Measurements from ENCODE around the gene RCBTB2.

The RCBTB2 gene

DNA sequence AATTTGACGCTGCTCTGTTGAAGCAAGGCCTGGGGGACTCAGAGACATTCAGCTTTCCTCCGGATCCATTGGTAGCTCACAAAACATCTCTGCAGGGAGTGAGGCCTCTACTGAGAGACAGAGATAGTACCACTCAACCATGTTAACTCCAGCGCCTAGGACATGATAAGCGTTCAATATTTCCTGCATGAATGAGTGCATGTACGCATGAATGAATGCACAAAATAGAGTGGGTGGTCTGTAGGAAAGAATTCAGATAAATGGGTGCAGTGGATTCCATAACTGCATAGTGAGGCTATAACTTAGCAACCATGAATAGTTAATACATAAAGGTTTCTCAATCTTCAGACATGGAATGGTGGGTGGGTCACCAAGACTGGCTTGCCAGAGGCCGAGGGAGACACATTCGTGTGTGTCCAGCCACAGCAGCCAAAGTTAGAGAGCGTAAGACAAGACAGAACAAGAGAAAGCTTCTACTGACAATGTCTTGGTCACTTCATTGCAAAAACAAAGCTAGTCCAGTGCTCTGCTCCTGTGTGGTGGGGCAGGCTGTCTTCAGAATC, 36.3 kb upstream of the RCBTB2 start:
- no peak overlapping the region for H3K4me3 ChIP-seq (ENCODE audit: low read depth, low read length)
- TF ChIP-seq, protein P1, sequence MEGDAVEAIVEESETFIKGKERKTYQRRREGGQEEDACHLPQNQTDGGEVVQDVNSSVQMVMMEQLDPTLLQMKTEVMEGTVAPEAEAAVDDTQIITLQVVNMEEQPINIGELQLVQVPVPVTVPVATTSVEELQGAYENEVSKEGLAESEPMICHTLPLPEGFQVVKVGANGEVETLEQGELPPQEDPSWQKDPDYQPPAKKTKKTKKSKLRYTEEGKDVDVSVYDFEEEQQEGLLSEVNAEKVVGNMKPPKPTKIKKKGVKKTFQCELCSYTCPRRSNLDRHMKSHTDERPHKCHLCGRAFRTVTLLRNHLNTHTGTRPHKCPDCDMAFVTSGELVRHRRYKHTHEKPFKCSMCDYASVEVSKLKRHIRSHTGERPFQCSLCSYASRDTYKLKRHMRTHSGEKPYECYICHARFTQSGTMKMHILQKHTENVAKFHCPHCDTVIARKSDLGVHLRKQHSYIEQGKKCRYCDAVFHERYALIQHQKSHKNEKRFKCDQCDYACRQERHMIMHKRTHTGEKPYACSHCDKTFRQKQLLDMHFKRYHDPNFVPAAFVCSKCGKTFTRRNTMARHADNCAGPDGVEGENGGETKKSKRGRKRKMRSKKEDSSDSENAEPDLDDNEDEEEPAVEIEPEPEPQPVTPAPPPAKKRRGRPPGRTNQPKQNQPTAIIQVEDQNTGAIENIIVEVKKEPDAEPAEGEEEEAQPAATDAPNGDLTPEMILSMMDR (IDR thresholded peaks at IDR 0.05; ENCODE audit: low read depth, low read length) = no peak

DNA sequence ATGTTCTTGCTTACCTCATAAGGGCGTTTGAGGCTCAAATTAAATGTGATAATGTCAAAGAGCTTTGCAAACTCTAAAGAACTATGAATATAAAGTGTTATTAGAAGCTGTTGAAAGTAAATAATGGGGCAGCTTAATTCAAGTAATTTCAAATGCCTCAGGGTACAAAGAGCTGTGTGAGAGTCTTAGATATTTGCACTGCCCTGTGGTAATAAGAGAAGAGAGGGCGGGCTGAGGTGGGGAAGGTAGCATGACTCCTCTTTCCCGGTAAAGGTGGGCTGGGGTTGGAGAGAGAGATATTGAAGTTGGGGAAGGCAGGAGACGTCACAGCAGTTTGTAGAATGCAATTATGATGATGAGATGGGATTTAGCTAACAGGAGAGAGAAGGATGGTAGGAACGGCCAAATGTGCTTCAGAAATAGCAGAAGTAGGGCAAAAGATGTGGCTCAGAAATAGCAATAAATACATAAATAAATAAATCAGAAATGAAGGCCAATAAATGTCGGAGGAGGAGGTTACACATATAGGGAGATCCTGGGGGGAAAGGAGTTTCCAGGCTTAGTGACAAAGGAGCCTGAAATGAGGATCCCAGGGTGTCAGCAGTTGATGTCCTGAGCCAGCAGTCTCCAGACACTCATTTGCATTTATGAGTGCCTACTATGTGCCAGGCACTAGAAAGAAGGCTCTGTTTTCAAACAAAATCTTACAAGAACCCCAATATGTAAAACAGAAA, 35.7 kb upstream of the RCBTB2 start:
- TF ChIP-seq, protein P1 (IDR thresholded peaks at IDR 0.05; ENCODE audit: low read depth, low read length) = no peak
- no peak overlapping the region for H3K4me3 ChIP-seq (ENCODE audit: low read depth, low read length)

DNA sequence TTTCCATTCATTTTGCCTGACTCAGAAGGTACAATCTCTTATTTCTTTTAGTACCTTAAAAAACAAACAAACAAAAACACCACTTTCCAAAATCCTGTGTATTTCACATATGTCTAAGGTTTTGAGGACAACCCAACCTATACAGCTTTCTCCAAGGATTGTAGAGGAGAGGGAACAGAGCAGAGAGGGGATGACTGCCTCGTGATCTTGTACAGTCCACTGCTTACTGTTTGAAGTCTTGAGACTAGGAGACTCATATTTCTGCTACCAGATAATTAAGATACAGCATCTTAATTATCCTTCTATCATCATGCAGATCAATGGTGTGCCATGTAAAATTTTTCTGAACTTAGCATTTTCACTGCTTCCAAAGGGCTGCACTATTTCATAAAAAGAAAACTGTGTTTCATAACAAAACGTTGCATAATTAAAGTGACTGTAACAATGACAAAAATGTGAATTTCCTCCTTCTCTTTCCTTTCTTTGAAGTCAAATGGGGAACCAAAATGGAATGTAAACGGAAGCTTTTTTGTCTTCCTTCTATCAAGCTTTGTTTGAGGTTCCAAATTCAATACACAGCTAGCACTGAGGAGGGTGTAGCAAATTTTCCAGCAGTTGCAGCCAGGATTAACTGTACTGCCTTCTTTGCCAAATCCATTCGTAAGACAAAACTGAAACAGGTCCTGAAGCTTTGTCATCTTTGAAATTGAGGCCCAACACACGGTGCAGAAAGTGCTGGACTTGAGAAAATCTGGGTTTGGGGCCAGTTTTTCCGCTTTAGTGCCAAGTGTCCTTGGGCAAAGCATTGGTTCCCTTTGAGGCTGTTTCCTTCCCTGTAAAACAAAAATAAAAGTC, 34.9 kb upstream of the RCBTB2 start:
- TF ChIP-seq, protein P1 (IDR thresholded peaks at IDR 0.05; ENCODE audit: low read depth, low read length) = no peak
- H3K4me3 ChIP-seq (ENCODE audit: low read depth, low read length) = no peak overlapping the region

DNA sequence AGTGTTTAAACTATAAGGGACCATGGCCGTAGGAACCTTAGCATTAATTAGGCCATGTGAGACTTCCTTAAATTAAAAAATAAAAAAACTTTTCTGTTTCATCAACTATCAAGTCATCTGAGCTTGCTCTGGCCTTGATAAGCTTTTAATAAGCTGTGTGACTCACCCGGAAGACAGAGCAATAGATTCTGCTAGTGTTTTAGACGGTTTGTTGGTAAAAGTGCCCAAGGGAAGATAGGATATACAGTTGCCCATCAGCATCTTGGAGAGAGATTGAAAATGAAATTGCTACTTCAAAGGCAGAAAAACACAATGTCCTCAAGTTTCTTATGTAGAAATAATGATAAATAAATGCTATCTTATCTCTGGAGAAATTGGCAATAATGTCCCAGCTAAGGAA, 31.2 kb upstream of the RCBTB2 start:
- TF ChIP-seq, protein P1 (IDR thresholded peaks at IDR 0.05; ENCODE audit: low read depth, low read length) = no peak
- H3K4me3 ChIP-seq (ENCODE audit: low read depth, low read length) = no peak overlapping the region

DNA sequence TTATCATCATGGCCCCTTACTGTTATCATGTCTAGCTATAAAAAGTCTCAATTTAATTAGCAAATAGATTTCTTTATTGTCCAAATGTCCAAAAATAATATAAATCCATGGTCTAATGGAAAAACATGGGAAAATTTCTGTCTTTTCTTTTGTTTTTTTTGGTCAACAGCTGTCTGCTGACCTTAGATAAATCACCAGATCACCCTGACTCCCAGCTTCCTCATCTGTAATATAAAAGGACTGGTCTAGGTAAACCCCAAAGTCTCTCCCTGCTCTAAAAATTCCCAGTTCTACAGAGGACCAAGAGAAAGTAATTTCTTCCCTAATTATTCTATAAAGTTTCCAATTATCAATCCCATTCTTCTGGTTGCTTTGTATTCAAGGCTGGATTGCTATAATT, 30.7 kb upstream of the RCBTB2 start:
- TF ChIP-seq, protein P1 (IDR thresholded peaks at IDR 0.05; ENCODE audit: low read depth, low read length) = no peak
- H3K4me3 ChIP-seq (ENCODE audit: low read depth, low read length) = no peak overlapping the region

DNA sequence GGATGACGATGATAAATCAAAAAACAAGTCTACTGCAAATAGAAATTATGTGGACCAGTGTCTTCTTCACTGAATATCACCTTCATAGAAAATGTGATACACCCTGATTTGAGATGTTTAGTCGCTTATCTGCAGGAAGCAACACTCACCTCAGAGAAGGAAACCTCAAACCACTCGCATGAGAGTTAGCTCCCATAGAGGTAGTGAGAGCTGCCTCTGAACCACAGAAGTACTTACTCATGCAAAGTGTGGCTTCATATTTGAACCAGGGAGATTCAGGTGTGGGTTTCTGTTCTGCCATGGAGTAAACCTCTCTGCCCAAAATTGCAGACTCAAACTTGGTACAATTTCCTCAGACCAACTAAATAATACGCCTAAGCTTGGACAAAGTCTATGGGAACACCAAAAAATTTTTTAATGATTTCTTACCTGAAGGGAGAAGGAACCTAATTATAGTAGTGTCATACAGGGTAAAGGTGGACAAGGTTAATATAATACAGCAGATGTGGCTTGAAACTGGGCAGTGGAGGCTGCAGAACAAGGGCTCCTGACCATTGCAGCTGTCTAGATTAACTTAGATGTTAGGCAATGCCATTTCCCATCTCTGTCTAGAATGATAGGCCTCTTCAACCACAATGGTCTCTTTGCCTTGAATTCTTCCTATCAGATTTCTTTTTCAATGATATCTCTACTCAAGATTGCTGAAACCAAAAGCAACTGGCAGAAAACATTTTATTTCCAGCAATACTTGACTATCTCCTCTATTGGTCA, 29.6 kb upstream of the RCBTB2 start:
- no peak overlapping the region for H3K4me3 ChIP-seq (ENCODE audit: low read depth, low read length)
- TF ChIP-seq, protein P1 (IDR thresholded peaks at IDR 0.05; ENCODE audit: low read depth, low read length) = no peak
